HG02970 (cell line): Measurements from ENCODE around the gene OR6Q1.

Experiments used
- ATAC-seq: cut with Tn5 transposase; IDR thresholded peaks from one replicate; pipeline ENCODE4 v1.9.1; 2021; ENCODE audit warnings: mild to moderate bottlenecking, moderate library complexity, moderate number of reproducible peaks; ENCODE audit not compliant: unreplicated experiment, low FRiP score

Gene OR6Q1

DNA sequence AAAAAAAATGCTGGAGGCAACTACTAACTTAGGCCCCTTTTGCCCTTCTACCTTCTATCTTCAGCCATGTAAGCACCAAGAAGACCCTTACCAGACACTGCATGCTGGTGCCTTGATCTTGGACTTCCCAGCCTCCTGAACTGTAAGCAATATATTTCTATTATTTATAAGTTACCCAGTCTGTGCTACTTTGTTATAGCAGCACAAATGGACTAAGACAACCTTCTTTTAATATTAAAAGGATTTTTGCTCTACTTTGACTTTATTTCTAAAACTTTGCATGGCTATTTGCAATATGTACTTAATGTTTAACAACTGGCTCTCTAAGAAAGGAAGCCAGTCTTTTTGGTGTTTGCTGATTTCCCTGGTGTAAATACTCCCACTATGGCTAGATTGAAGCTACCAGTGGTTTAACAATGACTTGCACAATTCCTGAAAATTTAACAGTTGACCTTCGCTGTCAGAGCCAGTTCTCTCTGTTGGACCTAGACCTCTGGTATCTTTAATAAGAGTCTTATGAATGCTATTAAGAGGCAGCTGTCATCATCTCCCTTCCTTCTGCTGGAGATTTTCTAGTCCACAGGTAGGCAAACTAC is 25.2 kb downstream of the OR6Q1 start:
- no peak for ATAC-seq

DNA sequence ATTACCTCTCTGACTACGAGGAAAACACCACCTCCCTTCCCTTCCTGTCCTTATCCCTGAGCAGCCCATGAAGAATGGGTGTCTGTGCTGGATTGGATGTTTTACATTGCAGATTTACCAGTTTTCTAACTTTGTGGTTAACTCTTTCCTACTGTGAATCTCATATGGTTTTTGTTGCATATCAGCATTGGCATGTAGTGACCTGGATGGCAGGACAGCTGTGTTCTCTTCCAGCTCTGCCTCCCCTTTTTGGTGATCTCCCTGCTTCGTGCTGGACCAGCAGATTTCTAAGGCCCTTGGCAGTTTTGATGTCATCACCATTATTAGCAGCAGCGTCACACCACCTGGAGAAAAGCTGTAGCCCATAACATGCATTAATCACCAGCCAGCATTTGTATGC is 26.7 kb downstream of the OR6Q1 start:
- ATAC-seq = no peak

DNA sequence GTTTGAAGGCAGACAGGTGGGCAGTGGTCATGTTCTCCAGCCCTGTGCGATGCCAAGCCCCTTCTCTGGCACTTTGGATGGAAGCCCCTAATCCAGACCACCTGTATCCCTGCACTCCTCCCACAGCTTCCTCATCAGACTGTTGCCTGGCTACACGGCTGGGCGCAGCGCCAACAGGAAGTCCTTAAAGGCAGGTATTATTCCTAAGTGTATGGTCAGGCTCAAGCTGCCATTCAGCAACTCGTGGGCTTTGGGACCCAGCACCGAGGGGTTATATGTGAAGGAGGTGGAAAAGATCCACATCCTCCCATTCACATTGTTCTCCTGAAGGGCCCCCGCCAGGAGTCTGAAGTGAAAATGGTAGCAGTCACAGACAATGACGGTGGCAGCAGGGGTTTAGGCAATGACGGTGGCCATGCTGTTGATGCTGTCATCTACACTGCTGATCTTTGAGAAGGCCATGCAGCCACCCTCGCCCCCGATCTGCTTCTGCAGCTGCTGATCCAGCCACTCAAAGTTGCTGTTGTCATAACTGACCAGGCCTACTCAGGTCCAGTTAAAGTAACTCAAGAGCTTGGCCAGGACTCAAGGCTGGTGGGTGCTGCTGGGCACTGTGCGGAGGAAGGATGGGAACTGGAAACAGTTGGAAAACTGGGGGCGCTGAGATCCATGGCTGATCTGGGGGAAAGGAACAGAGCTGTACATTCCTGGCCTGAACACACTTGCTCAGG is 27.7 kb downstream of the OR6Q1 start:
- ATAC-seq = no peak

DNA sequence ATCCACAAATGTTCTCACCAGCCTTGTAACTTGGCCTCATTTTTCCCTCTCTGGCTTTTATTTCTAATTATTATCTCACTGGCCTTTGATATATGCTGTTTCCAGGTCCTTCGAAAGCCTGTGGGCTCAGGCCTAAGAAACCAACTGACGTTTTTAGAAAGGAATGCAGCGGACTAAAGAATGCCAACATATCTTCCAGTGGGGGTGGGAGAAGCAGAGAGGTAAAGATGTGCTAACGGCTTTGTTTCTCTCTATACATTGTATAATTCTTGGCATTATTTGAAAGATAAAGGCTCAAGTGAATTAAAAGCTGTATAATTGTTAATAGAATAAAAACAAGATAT is 28.2 kb downstream of the OR6Q1 start:
- no peak for ATAC-seq

DNA sequence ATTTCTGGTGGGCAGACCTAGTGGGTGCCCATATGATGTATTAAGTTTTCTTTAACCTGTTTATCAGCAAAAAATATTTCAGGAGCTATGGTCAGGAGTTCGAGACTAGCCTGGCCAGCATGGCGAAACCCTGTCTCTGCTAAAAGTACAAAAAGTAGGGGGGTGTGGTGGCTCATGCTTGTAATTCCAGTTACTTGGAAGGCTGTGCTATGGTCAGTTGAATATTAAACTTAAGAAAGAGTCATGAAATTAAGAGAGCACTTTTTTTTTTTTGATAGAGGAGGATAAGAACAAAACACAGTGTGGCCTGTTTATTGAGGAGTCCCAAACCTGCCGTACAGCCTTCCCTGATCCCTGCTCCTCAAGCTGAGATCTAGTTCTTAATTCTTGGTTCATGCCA is 29.8 kb downstream of the OR6Q1 start:
- no peak for ATAC-seq

DNA sequence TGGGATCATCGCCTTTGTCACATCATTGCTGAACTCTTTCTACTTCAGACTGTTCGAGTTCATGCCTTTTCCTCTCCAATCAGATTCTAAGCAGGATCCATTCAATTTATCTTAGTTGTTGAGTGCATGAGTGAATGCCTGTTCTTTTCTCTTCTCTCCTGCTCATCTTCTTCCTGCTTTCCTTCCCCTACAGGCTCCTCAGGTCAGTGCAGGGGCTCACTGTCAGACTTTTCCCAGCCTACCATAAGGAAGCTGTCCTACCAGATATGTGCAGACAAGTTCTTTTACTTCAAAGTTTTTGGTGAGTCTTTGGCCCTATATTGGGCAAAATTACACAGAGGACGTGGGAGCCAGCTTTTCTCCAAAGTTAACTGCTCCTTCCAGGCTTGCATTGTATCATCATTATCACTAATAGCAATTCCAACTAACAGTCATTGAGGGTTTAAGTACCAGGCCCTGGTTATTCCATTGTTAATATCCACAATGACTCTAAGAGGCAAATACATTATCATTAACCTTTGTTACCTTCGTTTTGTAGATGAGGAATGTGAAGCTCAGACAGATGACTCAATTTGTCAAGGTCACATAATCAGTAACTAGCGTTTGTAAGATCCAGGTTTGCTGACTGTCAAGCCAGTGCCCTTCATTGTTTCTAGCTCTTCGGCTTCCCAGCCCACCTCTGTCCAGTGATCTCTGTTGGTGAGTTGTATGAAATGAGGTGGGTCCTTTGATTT is 30.4 kb downstream of the OR6Q1 start:
- ATAC-seq = no peak

DNA sequence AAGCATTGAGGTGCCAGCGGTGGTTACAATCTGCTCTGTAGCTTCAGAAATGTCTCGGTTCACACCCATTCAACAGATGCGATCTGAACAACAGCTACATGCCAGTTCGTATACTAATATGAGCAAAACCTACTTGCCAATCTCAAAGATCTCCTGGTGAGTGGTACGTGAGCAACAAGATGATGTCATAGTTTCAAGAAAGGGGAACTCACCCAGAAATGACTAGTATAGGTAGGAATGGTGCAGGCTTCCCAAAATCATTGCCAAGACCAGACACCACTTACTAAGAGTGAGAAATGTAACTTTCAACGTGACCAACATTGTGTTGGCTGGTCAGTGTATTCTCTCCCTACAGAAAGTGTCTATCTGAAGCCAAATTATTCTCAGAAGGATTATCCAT is 31.1 kb downstream of the OR6Q1 start:
- no peak for ATAC-seq

DNA sequence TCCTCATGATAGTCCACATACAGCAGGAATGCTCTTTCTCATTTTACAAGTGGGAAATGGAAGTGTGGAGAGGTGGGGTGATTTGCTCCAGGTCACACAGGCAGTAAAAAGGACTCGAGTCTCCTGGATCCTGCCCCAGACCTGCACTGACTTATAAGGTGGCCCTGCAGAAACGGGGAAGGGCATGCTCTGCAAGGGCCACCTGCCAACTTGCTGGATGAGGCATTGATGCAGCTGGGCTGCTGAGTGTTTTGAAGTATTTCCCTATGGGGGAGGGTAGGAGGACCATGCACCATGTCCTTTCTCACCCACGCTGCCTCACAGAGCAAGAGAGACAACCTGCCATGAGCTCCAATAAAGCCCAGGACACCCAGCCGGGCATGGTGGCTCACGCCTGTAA is 36.9 kb downstream of the OR6Q1 start:
- no peak for ATAC-seq

DNA sequence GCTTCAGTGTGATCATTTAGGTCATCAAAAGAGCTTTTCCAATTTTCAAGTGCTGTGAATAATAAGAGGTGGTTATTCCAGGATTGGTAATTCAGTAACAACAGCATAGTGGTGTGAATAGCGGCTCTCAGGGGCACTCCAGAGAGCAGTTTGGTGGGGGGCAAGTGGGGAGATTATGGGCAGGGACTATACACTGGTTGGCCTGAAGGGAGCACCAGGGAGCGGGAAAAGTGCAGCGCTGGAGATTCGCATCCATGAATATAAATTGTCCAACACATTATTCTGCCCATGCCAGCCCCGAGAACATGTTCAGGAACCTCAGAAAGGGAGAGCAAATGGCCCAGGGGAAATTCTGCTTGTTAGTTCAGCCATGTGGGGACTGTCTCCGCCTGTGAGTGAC is 37.9 kb downstream of the OR6Q1 start:
- no peak for ATAC-seq

DNA sequence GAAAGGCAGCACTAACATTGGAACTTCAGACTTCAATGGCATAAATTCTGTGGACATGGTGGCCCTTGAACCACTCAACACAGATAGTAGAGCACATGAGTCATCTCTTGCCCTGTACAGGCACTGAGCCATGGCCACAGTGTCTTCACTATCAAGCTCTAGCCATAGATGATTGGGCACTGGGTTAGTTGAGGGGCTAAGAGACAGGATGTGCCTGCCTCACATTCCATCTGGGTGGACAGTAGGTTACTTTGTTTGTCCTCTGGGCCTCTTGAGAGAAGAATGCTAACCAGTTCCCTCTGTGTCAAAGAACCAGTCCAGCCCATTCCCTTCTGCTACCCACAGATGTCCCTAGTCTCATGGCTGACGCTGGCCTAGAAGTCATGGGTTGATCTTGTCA is 39.8 kb downstream of the OR6Q1 start:
- no peak for ATAC-seq

DNA sequence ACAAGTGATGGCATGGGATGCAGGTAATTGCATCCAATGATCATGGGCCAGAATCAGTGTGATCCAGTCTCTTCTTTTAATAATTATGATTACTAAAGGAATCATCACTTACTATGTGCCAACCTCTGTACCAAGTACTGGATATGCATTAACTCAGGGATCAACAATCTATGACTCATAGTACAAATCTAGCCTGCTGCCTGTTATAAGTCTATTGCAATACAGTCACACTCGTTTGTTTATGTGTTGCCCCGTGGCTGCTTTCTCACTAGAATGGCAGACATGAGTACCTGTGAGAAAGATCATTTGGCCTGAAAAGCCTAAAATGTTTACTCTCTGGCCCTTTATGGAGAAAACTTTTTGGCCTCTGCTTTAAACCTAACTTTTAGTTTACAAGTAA is 45.0 kb downstream of the OR6Q1 start:
- no peak for ATAC-seq
